Spleen (tissue), 7 donors: Measurements from ENCODE around the gene MCF2L.

ENCODE experiments used
- POLR2A ChIP-seq, 3 donors: fragments of 450-650 bp; IDR thresholded peaks; one replicate each; pipeline ENCODE4 v1.5.1; 2017; ENCODE audit warnings: antibody characterized with exemption in 3 of 3, mild to moderate bottlenecking in 1 of 3
- TF ChIP-seq, protein P1 (sequence below), 11 experiments: fragments of 200-600 bp in 7 of 11; fragments of 450-650 bp in 4 of 11; sonication (generic) in 4 of 11; IDR thresholded peaks in 8 of 11; conservative IDR thresholded peaks in 3 of 11; 1 replicate in 7 of 11; 2 replicates in 4 of 11; pipeline versions ENCODE4 v1.4.0 to v1.8.0; 2016 to 2021; ENCODE audit warnings: antibody characterized with exemption in 11 of 11, inconsistent platforms in 4 of 11, mild to moderate bottlenecking in 1 of 11
- donor health status: DM: no; HTN: no; CAD: no; lungs with moderate emphysema.
- donor health status: DM: no; HTN: no; CAD: no.
- donor health status: DM: no; HTN: no; CAD: no.

DNA sequence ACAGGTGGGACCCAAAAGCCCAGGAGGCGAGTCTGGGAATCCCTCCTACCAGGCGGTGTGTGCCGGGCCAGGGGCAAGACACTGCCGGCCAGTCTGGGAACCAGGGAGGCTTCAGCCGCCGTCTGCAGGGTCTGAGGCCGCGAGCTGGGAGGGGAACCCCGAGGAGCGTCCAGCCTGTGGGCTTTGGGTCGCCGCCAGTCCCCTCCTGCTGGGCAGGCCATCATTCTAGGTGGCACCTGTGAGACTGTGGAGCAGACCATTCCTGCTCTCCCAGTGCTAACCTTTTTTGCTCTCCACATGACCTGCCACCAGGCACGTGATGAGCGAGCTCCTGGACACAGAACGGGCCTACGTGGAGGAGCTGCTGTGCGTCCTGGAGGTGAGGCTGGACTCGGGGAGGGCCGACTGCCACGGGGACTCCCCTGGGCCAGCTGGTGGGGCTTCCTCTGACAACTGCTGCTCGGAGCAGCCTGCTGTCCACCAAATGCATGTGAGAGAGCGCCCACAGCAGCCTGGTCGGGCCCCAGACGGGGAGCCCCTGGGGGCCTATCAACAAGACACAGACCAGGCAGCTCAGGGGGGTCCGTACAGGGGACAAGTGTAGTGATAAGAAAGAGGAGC is 112.0 kb downstream of the MCF2L start:
- TF ChIP-seq POLR2A (IDR thresholded peaks at IDR 0.05), result no peak
- TF ChIP-seq, protein P1, sequence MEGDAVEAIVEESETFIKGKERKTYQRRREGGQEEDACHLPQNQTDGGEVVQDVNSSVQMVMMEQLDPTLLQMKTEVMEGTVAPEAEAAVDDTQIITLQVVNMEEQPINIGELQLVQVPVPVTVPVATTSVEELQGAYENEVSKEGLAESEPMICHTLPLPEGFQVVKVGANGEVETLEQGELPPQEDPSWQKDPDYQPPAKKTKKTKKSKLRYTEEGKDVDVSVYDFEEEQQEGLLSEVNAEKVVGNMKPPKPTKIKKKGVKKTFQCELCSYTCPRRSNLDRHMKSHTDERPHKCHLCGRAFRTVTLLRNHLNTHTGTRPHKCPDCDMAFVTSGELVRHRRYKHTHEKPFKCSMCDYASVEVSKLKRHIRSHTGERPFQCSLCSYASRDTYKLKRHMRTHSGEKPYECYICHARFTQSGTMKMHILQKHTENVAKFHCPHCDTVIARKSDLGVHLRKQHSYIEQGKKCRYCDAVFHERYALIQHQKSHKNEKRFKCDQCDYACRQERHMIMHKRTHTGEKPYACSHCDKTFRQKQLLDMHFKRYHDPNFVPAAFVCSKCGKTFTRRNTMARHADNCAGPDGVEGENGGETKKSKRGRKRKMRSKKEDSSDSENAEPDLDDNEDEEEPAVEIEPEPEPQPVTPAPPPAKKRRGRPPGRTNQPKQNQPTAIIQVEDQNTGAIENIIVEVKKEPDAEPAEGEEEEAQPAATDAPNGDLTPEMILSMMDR (IDR thresholded peaks at IDR 0.05 in 8 of 11, conservative IDR thresholded peaks at IDR 0.05 in 3 of 11), result no peak
